Nephron progenitor cell (in vitro differentiated cells): ENCODE measurements around the gene SLC29A4.
A peak's percentile ranks its signal among the peaks of the same experiment; 100 is the strongest.

Experiments
- DNase-seq: peaks from one replicate; pipeline ENCODE4 v3.0.0; 2021
- H3K27ac Mint-ChIP-seq: 2 replicates; pipeline ENCODE4 v1.8.0; 2021; ENCODE audit warnings: mild to moderate bottlenecking, moderate library complexity, mixed read lengths
- H3K27me3 Mint-ChIP-seq: 2 replicates; pipeline ENCODE4 v1.8.0; 2021; ENCODE audit warnings: mild to moderate bottlenecking, low read depth, mixed read lengths; ENCODE audit not compliant: poor library complexity
- H3K36me3 Mint-ChIP-seq: 2 replicates; pipeline ENCODE4 v1.8.0; 2021; ENCODE audit warnings: low read depth, mixed read lengths
- H3K4me1 Mint-ChIP-seq: 2 replicates; pipeline ENCODE4 v1.8.0; 2021; ENCODE audit warnings: mixed read lengths
- H3K4me3 Mint-ChIP-seq: 2 replicates; pipeline ENCODE4 v1.8.0; 2021; ENCODE audit warnings: mild to moderate bottlenecking, moderate library complexity, mixed read lengths
- H3K9me3 Mint-ChIP-seq: 2 replicates; pipeline ENCODE4 v1.8.0; 2021; ENCODE audit warnings: mild to moderate bottlenecking, moderate library complexity, mixed read lengths
- CTCF ChIP-seq: fragments of 200-600 bp; sonication (generic); IDR thresholded peaks from 2 replicates; pipeline ENCODE4 v1.5.0; 2021; ENCODE audit warnings: antibody characterized with exemption

SLC29A4 gene

GRCh38 chr7:5349437-5350173 is 66.9 kb downstream of the SLC29A4 start:
- no peak for TF ChIP-seq CTCF
- Mint-ChIP-seq H3K36me3 (peaks cover 65% of the 10 kb centered on the region), H3K4me1 (peaks cover 53% of the 10 kb centered on the region), H3K27me3 (peaks cover 15% of the 10 kb centered on the region), H3K9me3 (peaks cover 28% of the 10 kb centered on the region), H3K4me3 (peak overlapping the region; percentile 53), H3K27ac (no peak overlapping the region)
- DNase-seq = peak; percentile 40

GRCh38 chr7:5350174-5350463 is 67.4 kb downstream of the SLC29A4 start:
- H3K27ac Mint-ChIP-seq = no peak overlapping the region
- H3K4me3 Mint-ChIP-seq = no peak overlapping the region
- peaks cover 20% of the 10 kb centered on the region for H3K27me3 Mint-ChIP-seq
- peaks cover 65% of the 10 kb centered on the region for H3K36me3 Mint-ChIP-seq
- H3K9me3 Mint-ChIP-seq = peaks cover 26% of the 10 kb centered on the region
- no peak for TF ChIP-seq CTCF
- H3K4me1 Mint-ChIP-seq = peaks cover 59% of the 10 kb centered on the region
- DNase-seq = no peak

GRCh38 chr7:5350600-5351385 is 68.0 kb downstream of the SLC29A4 start:
- Mint-ChIP-seq H3K27ac (no peak overlapping the region), H3K4me3 (peak overlapping the region; percentile 40), H3K36me3 (peaks cover 65% of the 10 kb centered on the region), H3K9me3 (peaks cover 25% of the 10 kb centered on the region), H3K4me1 (peaks cover 62% of the 10 kb centered on the region), H3K27me3 (peaks cover 20% of the 10 kb centered on the region)
- peak; percentile 20 for DNase-seq
- no peak for TF ChIP-seq CTCF

- peaks cover 64% of the 10 kb centered on the region for H3K36me3 Mint-ChIP-seq
- DNase-seq = no peak
- H3K9me3 Mint-ChIP-seq = peaks cover 22% of the 10 kb centered on the region
- H3K4me3 Mint-ChIP-seq = peak overlapping the region; percentile 47
- H3K27ac Mint-ChIP-seq = no peak overlapping the region
- peaks cover 62% of the 10 kb centered on the region for H3K4me1 Mint-ChIP-seq
- H3K27me3 Mint-ChIP-seq = peaks cover 20% of the 10 kb centered on the region
- no peak for TF ChIP-seq CTCF
These were observed 68.9 kb downstream of the SLC29A4 start for GRCh38 chr7:5351507-5352265.

GRCh38 chr7:5352440-5353010 is 69.8 kb downstream of the SLC29A4 start:
- DNase-seq = no peak
- Mint-ChIP-seq H3K4me3 (no peak overlapping the region), H3K4me1 (peaks cover 62% of the 10 kb centered on the region), H3K27me3 (peaks cover 20% of the 10 kb centered on the region), H3K9me3 (peaks cover 22% of the 10 kb centered on the region), H3K27ac (peak overlapping the region; percentile 51), H3K36me3 (peaks cover 70% of the 10 kb centered on the region)
- no peak for TF ChIP-seq CTCF
